Natural killer cell (primary cell): ENCODE measurements around the gene FRRS1. TPM values are rescaled to one million over a fixed set of nuclear protein-coding genes. Genes with fewer than 3 reads are reported as not detected.

ENCODE experiments used
- ATAC-seq, 3 donors: fragments of 150-1000 bp in 2 of 3; fragments of 200-7000 bp in 1 of 3; cut with Tn5 transposase; 1 replicate in 1 of 3; 2 replicates in 2 of 3; pipeline ENCODE4 v1.10.0; 2021; ENCODE audit warnings: mild to moderate bottlenecking in 2 of 3, moderate library complexity in 2 of 3
- DNase-seq, 2 donors: peaks; one replicate each; pipeline versions ENCODE4 v3.0.0 to v3.0.0-alpha.2; 2013 to 2021; ENCODE audit warnings: mixed read lengths in 1 of 2
- H3K27ac ChIP-seq: one replicate; pipeline ENCODE4 v1.5.1; 2013; ENCODE audit warnings: mild to moderate bottlenecking, low read length
- H3K27me3 ChIP-seq: one replicate; pipeline ENCODE4 v1.6.1; 2013; ENCODE audit warnings: low read length; ENCODE audit not compliant: control insufficient read depth, insufficient read depth
- H3K36me3 ChIP-seq: one replicate; pipeline ENCODE4 v1.6.1; 2013; ENCODE audit warnings: low read length; ENCODE audit not compliant: control insufficient read depth, insufficient read depth
- H3K4me1 ChIP-seq: one replicate; pipeline ENCODE4 v1.6.1; 2013; ENCODE audit warnings: low read length; ENCODE audit not compliant: control insufficient read depth, insufficient read depth
- H3K4me3 ChIP-seq: one replicate; pipeline ENCODE4 v1.5.1; 2013; ENCODE audit warnings: low read length
- H3K9me3 ChIP-seq: one replicate; pipeline ENCODE4 v1.6.1; 2013; ENCODE audit warnings: low read length; ENCODE audit not compliant: control insufficient read depth, insufficient read depth
- H3K27ac Mint-ChIP-seq, 2 donors: one replicate each; pipeline ENCODE4 v1.8.0; 2022; ENCODE audit warnings: mild to moderate bottlenecking in 2 of 2, mixed read lengths in 2 of 2, moderate library complexity in 1 of 2
- H3K27me3 Mint-ChIP-seq, 2 donors: one replicate each; pipeline ENCODE4 v1.8.0; 2022; ENCODE audit warnings: low read depth in 2 of 2, mixed read lengths in 2 of 2
- H3K36me3 Mint-ChIP-seq: one replicate; pipeline ENCODE4 v1.8.0; 2022; ENCODE audit warnings: mixed read lengths
- H3K4me1 Mint-ChIP-seq, 2 donors: one replicate each; pipeline ENCODE4 v1.8.0; 2022; ENCODE audit warnings: mixed read lengths in 2 of 2
- H3K4me3 Mint-ChIP-seq: one replicate; pipeline ENCODE4 v1.8.0; 2022; ENCODE audit warnings: mild to moderate bottlenecking, moderate library complexity, mixed read lengths
- H3K9me3 Mint-ChIP-seq, 2 donors: one replicate each; pipeline ENCODE4 v1.8.0; 2022; ENCODE audit warnings: mixed read lengths in 2 of 2
- WGBS: methylation state at CpG from one replicate; pipeline ENCODE4 v1.1.7; 2013; ENCODE audit warnings: missing lambda C conversion rate; ENCODE audit not compliant: insufficient coverage; 5-methylcytosine and 5-hydroxymethylcytosine counted together
- intact Hi-C: fragments of 100-400 bp; cut with micrococcal nuclease; formaldehyde crosslinking; loops from one replicate; pipeline ENCODE4 v1.14.2; 2022
- total RNA-seq, 4 donors: library from RNA; stranded (reverse); fragments of 120-200 nt in 1 of 4; gene quantifications; one replicate each; pipeline versions ENCODE4 v1.2.3 to v1.2.4, GENCODE V29; 2013 to 2022
- TF ChIP-seq, protein P1 (sequence below): fragments of 200-600 bp; IDR thresholded peaks from one replicate; pipeline ENCODE4 v1.8.0; 2022; ENCODE audit warnings: antibody characterized with exemption

FRRS1 gene
- total RNA-seq, 3 donors from 2014 or later (not counting 1 experiment from before 2014, with no cell fraction given) = 1.0 to 3.3 (median 3.0) TPM

DNA sequence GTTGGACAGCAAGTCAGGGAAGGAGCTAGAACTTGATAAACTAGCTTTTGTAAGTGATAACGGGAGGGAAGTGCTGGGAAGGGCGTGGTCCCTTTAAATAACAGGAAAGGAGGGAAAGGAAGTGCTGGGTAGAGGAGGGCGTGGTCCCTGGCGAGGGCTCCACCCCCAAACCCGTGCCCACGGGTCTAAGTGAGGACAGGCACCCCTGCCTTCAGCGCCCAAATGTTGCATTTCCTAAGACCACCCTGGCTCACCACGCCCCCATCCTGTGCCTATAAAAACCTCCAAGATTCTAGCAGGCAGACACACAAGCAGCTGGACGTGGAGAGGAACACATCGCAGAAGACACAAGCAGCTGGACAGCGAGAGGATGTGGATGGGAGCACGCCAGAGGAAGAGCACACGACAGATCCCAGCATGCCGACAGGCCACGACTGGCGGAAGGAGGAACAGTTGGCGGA is 62.0 kb downstream of the FRRS1 start:
- Histone ChIP-seq H3K27me3 (peaks cover 3% of the 10 kb centered on the region), H3K36me3 (no peaks in the 10 kb centered on the region), H3K4me1 (peaks cover 6% of the 10 kb centered on the region), H3K27ac (no peak overlapping the region), H3K4me3 (no peak overlapping the region), H3K9me3 (no peaks in the 10 kb centered on the region)
- Mint-ChIP-seq H3K27ac (peak overlapping the region in 1 of 2 donors; percentile 48), H3K27me3 (peaks cover 3 to 26% of the 10 kb centered on the region in 2 donors), H3K36me3 (no peaks in the 10 kb centered on the region), H3K4me1 (peaks cover 7 to 11% of the 10 kb centered on the region in 2 donors), H3K4me3 (no peak overlapping the region), H3K9me3 (no peaks in the 10 kb centered on the region)
- TF ChIP-seq, protein P1, sequence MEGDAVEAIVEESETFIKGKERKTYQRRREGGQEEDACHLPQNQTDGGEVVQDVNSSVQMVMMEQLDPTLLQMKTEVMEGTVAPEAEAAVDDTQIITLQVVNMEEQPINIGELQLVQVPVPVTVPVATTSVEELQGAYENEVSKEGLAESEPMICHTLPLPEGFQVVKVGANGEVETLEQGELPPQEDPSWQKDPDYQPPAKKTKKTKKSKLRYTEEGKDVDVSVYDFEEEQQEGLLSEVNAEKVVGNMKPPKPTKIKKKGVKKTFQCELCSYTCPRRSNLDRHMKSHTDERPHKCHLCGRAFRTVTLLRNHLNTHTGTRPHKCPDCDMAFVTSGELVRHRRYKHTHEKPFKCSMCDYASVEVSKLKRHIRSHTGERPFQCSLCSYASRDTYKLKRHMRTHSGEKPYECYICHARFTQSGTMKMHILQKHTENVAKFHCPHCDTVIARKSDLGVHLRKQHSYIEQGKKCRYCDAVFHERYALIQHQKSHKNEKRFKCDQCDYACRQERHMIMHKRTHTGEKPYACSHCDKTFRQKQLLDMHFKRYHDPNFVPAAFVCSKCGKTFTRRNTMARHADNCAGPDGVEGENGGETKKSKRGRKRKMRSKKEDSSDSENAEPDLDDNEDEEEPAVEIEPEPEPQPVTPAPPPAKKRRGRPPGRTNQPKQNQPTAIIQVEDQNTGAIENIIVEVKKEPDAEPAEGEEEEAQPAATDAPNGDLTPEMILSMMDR = no peak
- no peak for DNase-seq
- WGBS = 78% methylated on average over 17 of the region's 17 CpGs
- intact Hi-C loops = loop anchor here (10.0 kb wide), 1 partner anchor 520 kb away; no protein-coding TSS in a partner anchor
- ATAC-seq = no peak

DNA sequence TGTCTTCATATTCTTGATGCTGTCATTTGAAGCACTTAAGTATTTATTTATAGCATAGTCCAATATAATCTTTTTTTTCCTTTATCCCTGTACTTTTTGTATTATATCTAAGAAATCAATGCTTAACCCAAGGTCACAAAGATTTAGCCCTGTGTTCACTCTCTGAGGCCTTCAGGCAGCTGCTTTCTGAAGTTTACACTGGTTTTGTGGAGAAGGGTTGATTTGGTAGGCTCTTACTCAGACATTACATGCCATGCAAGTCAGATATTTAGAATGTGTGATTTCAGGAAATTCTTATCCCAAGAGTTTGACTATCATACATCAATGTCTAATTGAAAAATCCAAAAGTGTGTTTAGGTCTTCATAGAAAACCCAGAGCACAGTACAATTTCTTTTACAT is 64.2 kb downstream of the FRRS1 start:
- Histone ChIP-seq H3K4me1 (peaks cover 6% of the 10 kb centered on the region), H3K27ac (no peak overlapping the region), H3K36me3 (no peaks in the 10 kb centered on the region), H3K4me3 (no peak overlapping the region), H3K27me3 (peaks cover 5% of the 10 kb centered on the region), H3K9me3 (no peaks in the 10 kb centered on the region)
- Mint-ChIP-seq H3K27me3 (peaks cover 12 to 39% of the 10 kb centered on the region in 2 donors), H3K36me3 (no peaks in the 10 kb centered on the region), H3K4me1 (peaks cover 7 to 11% of the 10 kb centered on the region in 2 donors), H3K27ac (no peak overlapping the region), H3K9me3 (no peaks in the 10 kb centered on the region), H3K4me3 (no peak overlapping the region)
- intact Hi-C loops = loop anchor here (10.0 kb wide), 1 partner anchor 517 kb away; no protein-coding TSS in a partner anchor
- TF ChIP-seq, protein P1 = no peak
- DNase-seq = no peak
- no peak for ATAC-seq

DNA sequence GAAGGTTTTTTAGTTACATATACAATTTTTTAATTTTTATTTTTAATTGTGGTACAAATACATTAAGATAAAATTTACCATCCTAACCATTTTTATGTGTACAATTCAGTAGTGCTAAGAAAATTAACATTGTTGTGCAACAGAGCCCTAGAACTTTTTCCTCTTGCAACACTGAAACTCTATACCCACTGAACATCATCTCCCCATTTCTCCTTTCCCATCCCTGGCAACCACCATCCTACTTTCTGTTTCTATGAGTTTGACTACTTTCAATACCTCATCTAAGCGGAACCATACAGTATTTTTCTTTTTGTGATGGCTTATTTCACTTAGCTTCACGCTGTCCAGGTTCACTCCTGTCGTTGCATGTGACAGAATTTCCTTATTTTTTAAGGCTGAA is 66.4 kb downstream of the FRRS1 start:
- no peak overlapping the region for H3K4me3 ChIP-seq
- Mint-ChIP-seq H3K27ac (no peak overlapping the region), H3K4me3 (no peak overlapping the region), H3K36me3 (no peaks in the 10 kb centered on the region), H3K27me3 (peaks cover 12 to 56% of the 10 kb centered on the region in 2 donors), H3K4me1 (peaks cover 7 to 11% of the 10 kb centered on the region in 2 donors), H3K9me3 (no peaks in the 10 kb centered on the region)
- DNase-seq = no peak
- H3K36me3 ChIP-seq = no peaks in the 10 kb centered on the region
- H3K4me1 ChIP-seq = peaks cover 6% of the 10 kb centered on the region
- intact Hi-C loops = loop anchor here (10.0 kb wide), 1 partner anchor 515 kb away; no protein-coding TSS in a partner anchor
- H3K27me3 ChIP-seq = peaks cover 5% of the 10 kb centered on the region
- 83% methylated on average over 3 of the region's 3 CpGs for WGBS
- ATAC-seq = no peak
- no peak overlapping the region for H3K27ac ChIP-seq
- TF ChIP-seq, protein P1 = no peak
- H3K9me3 ChIP-seq = no peaks in the 10 kb centered on the region

DNA sequence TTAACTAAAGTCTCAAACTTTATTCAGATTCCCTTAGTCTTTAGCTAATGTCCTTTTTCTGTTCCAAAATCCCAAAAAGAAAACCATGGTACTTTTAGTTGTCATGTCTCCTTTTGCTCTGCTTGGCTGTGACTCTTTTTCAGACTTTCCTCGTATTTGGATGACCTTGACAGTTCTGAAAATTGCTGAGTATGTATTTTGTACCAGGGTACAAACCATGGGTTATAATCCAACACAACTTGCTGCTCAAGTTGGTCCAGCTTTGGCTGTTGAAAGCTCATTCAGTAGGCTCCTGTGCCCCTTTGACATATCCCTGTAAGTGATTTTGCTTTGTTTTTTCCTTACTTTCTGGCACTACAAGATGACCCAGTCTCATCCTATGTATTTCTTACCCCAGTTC is 68.9 kb downstream of the FRRS1 start:
- no peaks in the 10 kb centered on the region for H3K36me3 Mint-ChIP-seq
- no peak for DNase-seq
- no peaks in the 10 kb centered on the region for H3K9me3 ChIP-seq
- TF ChIP-seq, protein P1 = no peak
- H3K4me3 Mint-ChIP-seq = no peak overlapping the region
- H3K27me3 ChIP-seq = peaks cover 5% of the 10 kb centered on the region
- no peaks in the 10 kb centered on the region for H3K4me1 Mint-ChIP-seq
- no peaks in the 10 kb centered on the region for H3K4me1 ChIP-seq
- no peaks in the 10 kb centered on the region for H3K36me3 ChIP-seq
- H3K27ac ChIP-seq = no peak overlapping the region
- H3K27ac Mint-ChIP-seq = no peak overlapping the region
- WGBS = 63% methylated on average over 1 of the region's 1 CpG
- ATAC-seq = no peak
- H3K4me3 ChIP-seq = no peak overlapping the region
- intact Hi-C loops = no loop called here
- H3K9me3 Mint-ChIP-seq = no peaks in the 10 kb centered on the region
- peaks cover 12 to 62% of the 10 kb centered on the region in 2 donors for H3K27me3 Mint-ChIP-seq
